Osteoblast (primary cell): ENCODE results near the gene ILDR1. TPM values are rescaled to one million over a fixed set of nuclear protein-coding genes. Genes with fewer than 3 reads are reported as not detected.

ENCODE experiments used
- DNase-seq: peaks from one replicate; pipeline ENCODE4 v3.0.0; 2011; ENCODE audit warnings: low spot score, mixed read lengths; ENCODE audit not compliant: insufficient read length; ENCODE audit errors: missing footprints
- H2AFZ ChIP-seq: 2 replicates; pipeline ENCODE4 v1.6.0; 2011; ENCODE audit warnings: mild to moderate bottlenecking, low read length
- H3K27ac ChIP-seq: 2 replicates; pipeline ENCODE4 v1.5.1; 2011; ENCODE audit warnings: mild to moderate bottlenecking, low read depth, low read length, moderate library complexity
- H3K27me3 ChIP-seq: 2 replicates; pipeline ENCODE4 v1.6.0; 2012; ENCODE audit warnings: mild to moderate bottlenecking, control low read depth, inconsistent platforms, low read length, moderate library complexity; ENCODE audit not compliant: insufficient read depth
- H3K36me3 ChIP-seq: 2 replicates; pipeline ENCODE4 v1.5.1; 2011; ENCODE audit warnings: mild to moderate bottlenecking, low read length, control low read depth, moderate library complexity; ENCODE audit not compliant: insufficient read depth
- H3K4me1 ChIP-seq: 2 replicates; pipeline ENCODE4 v1.5.1; 2011; ENCODE audit warnings: mild to moderate bottlenecking, low read length, control low read depth, moderate library complexity; ENCODE audit not compliant: insufficient read depth
- H3K4me2 ChIP-seq: 2 replicates; pipeline ENCODE4 v1.6.0; 2011; ENCODE audit warnings: mild to moderate bottlenecking, low read length; ENCODE audit not compliant: insufficient read depth
- H3K4me3 ChIP-seq: fragments of 200-600 bp; sonication (generic); 3 replicates; pipeline ENCODE4 v1.5.1; 2012; ENCODE audit warnings: mild to moderate bottlenecking, low read length, inconsistent platforms; ENCODE audit not compliant: insufficient read depth
- H3K79me2 ChIP-seq: 2 replicates; pipeline ENCODE4 v1.6.0; 2012; ENCODE audit warnings: mild to moderate bottlenecking, low read length, control low read depth, inconsistent platforms; ENCODE audit not compliant: insufficient read depth
- H3K9me3 ChIP-seq: 2 replicates; pipeline ENCODE4 v1.5.1; 2011; ENCODE audit warnings: low read depth, low read length, control low read depth
- H4K20me1 ChIP-seq: 2 replicates; pipeline ENCODE4 v1.6.0; 2012; ENCODE audit warnings: mild to moderate bottlenecking, low read length, control low read depth; ENCODE audit not compliant: insufficient read depth
- CTCF ChIP-seq: IDR thresholded peaks from 2 replicates; pipeline ENCODE4 v1.5.1; 2011; ENCODE audit warnings: mild to moderate bottlenecking, low read depth, low read length, moderate library complexity; ENCODE audit errors: extremely low read depth
- total RNA-seq: library from RNA; depleted of rRNA; stranded (reverse); fragments of >200 nt; gene quantifications from 2 replicates; pipeline ENCODE4 v1.2.3, GENCODE V29; 2012

The ILDR1 gene
- total RNA-seq, 1 donor: not detected

- Histone ChIP-seq H3K9me3 (no peaks in the 10 kb centered on the region), H3K4me1 (peaks cover 24% of the 10 kb centered on the region), H2AFZ (peak overlapping the region; percentile 98), H3K4me2 (no peak overlapping the region), H4K20me1 (no peaks in the 10 kb centered on the region), H3K27me3 (no peaks in the 10 kb centered on the region), H3K36me3 (no peaks in the 10 kb centered on the region), H3K4me3 (no peak overlapping the region), H3K79me2 (no peaks in the 10 kb centered on the region), H3K27ac (peak overlapping the region; percentile 78)
- peak; percentile 92 for DNase-seq
- TF ChIP-seq CTCF: peak; percentile 49
These were observed 26.6 kb downstream of the ILDR1 start for GRCh38 chr3:121995161-121996137.

GRCh38 chr3:121994551-121994950 is 27.5 kb downstream of the ILDR1 start:
- H3K27ac ChIP-seq: no peak overlapping the region
- no peak for DNase-seq
- no peaks in the 10 kb centered on the region for H3K9me3 ChIP-seq
- H3K4me3 ChIP-seq: no peak overlapping the region
- H4K20me1 ChIP-seq: no peaks in the 10 kb centered on the region
- H2AFZ ChIP-seq: peak overlapping the region; percentile 98
- no peak overlapping the region for H3K4me2 ChIP-seq
- H3K4me1 ChIP-seq: peaks cover 24% of the 10 kb centered on the region
- TF ChIP-seq CTCF: no peak
- no peaks in the 10 kb centered on the region for H3K27me3 ChIP-seq
- no peaks in the 10 kb centered on the region for H3K36me3 ChIP-seq
- H3K79me2 ChIP-seq: no peaks in the 10 kb centered on the region

- Histone ChIP-seq H3K27me3 (no peaks in the 10 kb centered on the region), H3K36me3 (no peaks in the 10 kb centered on the region), H3K79me2 (no peaks in the 10 kb centered on the region), H3K4me2 (no peak overlapping the region), H3K4me1 (peaks cover 17% of the 10 kb centered on the region), H3K27ac (no peak overlapping the region), H3K9me3 (no peaks in the 10 kb centered on the region), H2AFZ (no peak overlapping the region), H4K20me1 (no peaks in the 10 kb centered on the region), H3K4me3 (no peak overlapping the region)
- TF ChIP-seq CTCF: no peak
- DNase-seq: peak; percentile 71
These were observed 29.2 kb downstream of the ILDR1 start for GRCh38 chr3:121992601-121993560.
